Tibial artery (tissue), 4 donors: ENCODE measurements around the gene F8.
"Not testable (repeated sequence)": the region's sequence is repeated elsewhere in the genome, so short reads cannot be mapped to it uniquely, and the experiment has no call there.

ENCODE experiments used
- DNase-seq, 2 donors: peaks; one replicate each; pipeline ENCODE4 v3.0.0-alpha.2; 2019
- H3K27ac ChIP-seq, 2 donors: fragments of 200-600 bp; sonication (generic) in 1 of 2; 1 replicate in 1 of 2; 2 replicates in 1 of 2; pipeline ENCODE4 v1.5.1; 2018 to 2019; ENCODE audit warnings: mild to moderate bottlenecking in 1 of 2
- H3K27me3 ChIP-seq, 2 donors: fragments of 200-600 bp; sonication (generic) in 1 of 2; one replicate each; pipeline versions ENCODE4 v1.5.1 to v1.6.0; 2016 to 2019
- H3K36me3 ChIP-seq, 3 donors: fragments of 200-600 bp; sonication (generic) in 2 of 3; one replicate each; pipeline ENCODE4 v1.5.1; 2016 to 2019; ENCODE audit warnings: mild to moderate bottlenecking in 2 of 3
- H3K4me1 ChIP-seq, 4 donors: fragments of 200-600 bp; sonication (generic) in 2 of 4; 1 replicate in 3 of 4; 2 replicates in 1 of 4; pipeline ENCODE4 v1.5.1; 2016 to 2019
- H3K4me3 ChIP-seq, 2 donors: fragments of 200-600 bp; sonication (generic) in 1 of 2; 1 replicate in 1 of 2; 2 replicates in 1 of 2; pipeline ENCODE4 v1.5.1; 2018 to 2019; ENCODE audit warnings: mild to moderate bottlenecking in 2 of 2
- H3K9me3 ChIP-seq, 3 donors: fragments of 200-600 bp; sonication (generic) in 1 of 3; one replicate each; pipeline ENCODE4 v1.5.1; 2016 to 2019
- CTCF ChIP-seq, 2 experiments: fragments of 200-600 bp in 1 of 2; fragments of 450-650 bp in 1 of 2; IDR thresholded peaks; one replicate each; pipeline ENCODE4 v1.5.1; 2017 to 2019; ENCODE audit warnings: antibody characterized with exemption in 2 of 2, mild to moderate bottlenecking in 1 of 2, moderate library complexity in 1 of 2
- intact Hi-C: fragments of 100-400 bp; cut with DNase I; formaldehyde crosslinking; loops from one replicate; pipeline ENCODE4 v1.15.0; 2023; ENCODE audit warnings: low total_unique reads

The F8 gene

GRCh38 chrX:154918060-154918483 lies 104.5 kb downstream of the F8 start:
- no peaks in the 10 kb centered on the region for H3K36me3 ChIP-seq
- H3K27me3 ChIP-seq: no peaks in the 10 kb centered on the region
- H3K27ac ChIP-seq: no peak overlapping the region
- DNase-seq: peak; percentile 26 to 63
- H3K9me3 ChIP-seq: no peaks in the 10 kb centered on the region
- no peak overlapping the region for H3K4me3 ChIP-seq
- TF ChIP-seq CTCF (IDR thresholded peaks at IDR 0.05): peak; percentile 40 to 42
- intact Hi-C loops: no loop called here
- H3K4me1 ChIP-seq: no peaks in the 10 kb centered on the region

- H3K9me3 ChIP-seq: peaks cover 0 to 9% (median 7%) of the 10 kb centered on the region in 3 donors
- intact Hi-C loops: no loop called here
- H3K27ac ChIP-seq: no peak overlapping the region
- no peak for TF ChIP-seq CTCF (IDR thresholded peaks at IDR 0.05)
- no peak overlapping the region for H3K4me3 ChIP-seq
- no peaks in the 10 kb centered on the region for H3K4me1 ChIP-seq
- no peaks in the 10 kb centered on the region for H3K27me3 ChIP-seq
- no peaks in the 10 kb centered on the region for H3K36me3 ChIP-seq
- no peak for DNase-seq
Measured at GRCh38 chrX:154914052-154914451, 108.5 kb downstream of the F8 start.

DNA sequence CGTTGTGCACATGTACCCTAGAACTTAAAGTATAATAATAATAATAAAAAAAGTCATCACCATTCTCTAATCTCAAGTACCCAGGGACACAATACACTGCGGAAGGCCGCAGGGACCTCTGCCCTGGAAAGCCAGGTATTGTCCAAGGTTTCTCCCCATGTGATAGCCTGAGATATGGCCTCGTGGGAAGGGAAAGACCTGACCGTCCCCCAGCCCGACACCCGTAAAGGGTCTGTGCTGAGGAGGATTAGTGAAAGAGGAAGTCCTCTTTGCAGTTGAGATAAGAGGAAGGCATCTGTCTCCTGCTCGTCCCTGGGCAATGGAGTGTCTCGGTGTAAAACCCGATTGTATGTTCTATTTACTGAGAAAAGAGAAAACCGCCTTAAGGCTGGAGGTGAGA lies 112.0 kb downstream of the F8 start:
- DNase-seq, H3K9me3 ChIP-seq, H3K36me3 ChIP-seq, H3K27me3 ChIP-seq, H3K4me3 ChIP-seq, intact Hi-C loops, H3K27ac ChIP-seq, H3K4me1 ChIP-seq: not testable (repeated sequence)

- H3K9me3 ChIP-seq, H3K4me3 ChIP-seq, H3K27ac ChIP-seq, intact Hi-C loops, DNase-seq, H3K36me3 ChIP-seq, H3K4me1 ChIP-seq, H3K27me3 ChIP-seq: not testable (repeated sequence)
Measured at GRCh38 chrX:154910048-154910447, 112.5 kb downstream of the F8 start.

GRCh38 chrX:154908821-154909220 lies 113.7 kb downstream of the F8 start:
- no peaks in the 10 kb centered on the region for H3K27me3 ChIP-seq
- H3K4me3 ChIP-seq: no peak overlapping the region
- no peak for TF ChIP-seq CTCF (IDR thresholded peaks at IDR 0.05)
- no peak overlapping the region for H3K27ac ChIP-seq
- no peak for DNase-seq
- H3K36me3 ChIP-seq: no peaks in the 10 kb centered on the region
- peaks cover 0 to 9% (median 7%) of the 10 kb centered on the region in 3 donors for H3K9me3 ChIP-seq
- H3K4me1 ChIP-seq: no peaks in the 10 kb centered on the region
- intact Hi-C loops: no loop called here

GRCh38 chrX:154902408-154902807 lies 120.1 kb downstream of the F8 start:
- Histone ChIP-seq H3K36me3 (no peaks in the 10 kb centered on the region), H3K27me3 (no peaks in the 10 kb centered on the region), H3K9me3 (no peaks in the 10 kb centered on the region), H3K27ac (no peak overlapping the region), H3K4me3 (no peak overlapping the region), H3K4me1 (no peaks in the 10 kb centered on the region)
- DNase-seq: no peak
- intact Hi-C loops: no loop called here
- no peak for TF ChIP-seq CTCF (IDR thresholded peaks at IDR 0.05)

DNA sequence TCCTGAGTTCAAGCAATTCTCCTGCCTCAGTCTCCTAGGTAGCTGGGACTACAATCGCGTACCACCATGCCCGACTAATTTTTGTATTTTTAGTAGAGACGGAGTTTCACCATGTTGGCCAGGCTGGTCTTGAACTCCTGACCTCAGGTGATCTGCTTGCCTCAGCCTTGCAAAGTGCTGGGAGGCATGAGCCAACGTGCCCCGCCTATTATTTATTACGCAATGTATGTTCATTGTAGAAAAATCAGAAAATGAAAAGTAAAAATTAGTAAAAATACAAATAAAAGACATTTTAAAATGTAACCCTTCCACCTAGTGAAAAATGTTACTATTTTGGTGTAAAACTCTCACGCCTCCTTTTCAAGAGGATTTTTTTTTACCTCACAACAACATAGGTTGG lies 122.2 kb downstream of the F8 start:
- intact Hi-C loops: no loop called here
- no peaks in the 10 kb centered on the region for H3K27me3 ChIP-seq
- H3K36me3 ChIP-seq: no peaks in the 10 kb centered on the region
- H3K9me3 ChIP-seq: no peaks in the 10 kb centered on the region
- no peak overlapping the region for H3K4me3 ChIP-seq
- H3K27ac ChIP-seq: no peak overlapping the region
- no peak for DNase-seq
- H3K4me1 ChIP-seq: no peaks in the 10 kb centered on the region
- no peak for TF ChIP-seq CTCF (IDR thresholded peaks at IDR 0.05)
